Astrocyte (in vitro differentiated cells and primary cell): ENCODE measurements around the gene ATP8A1. TPM values are rescaled to one million over a fixed set of nuclear protein-coding genes. Genes with fewer than 3 reads are reported as not detected.

ENCODE experiments used
- DNase-seq: peaks from one replicate; pipeline ENCODE4 v3.0.0-alpha.2; 2010; ENCODE audit warnings: low read depth
- FAIRE-seq: peaks from 2 replicates; lab custom pipeline; 2011; peaks lifted over from hg19 to GRCh38; lab: Jason Lieb, UNC
- H2AFZ ChIP-seq: 2 replicates; pipeline ENCODE4 v1.6.0; 2012; ENCODE audit warnings: low read depth, low read length, inconsistent platforms
- H3K27ac ChIP-seq: 2 replicates; pipeline ENCODE4 v1.5.1; 2011; ENCODE audit warnings: low read depth, low read length, inconsistent platforms
- H3K27me3 ChIP-seq: 2 replicates; pipeline ENCODE4 v1.6.0; 2011; ENCODE audit warnings: low read length, inconsistent platforms; ENCODE audit not compliant: insufficient read depth
- H3K36me3 ChIP-seq: 2 replicates; pipeline ENCODE4 v1.5.1; 2011; ENCODE audit warnings: low read length, inconsistent platforms; ENCODE audit not compliant: insufficient read depth
- H3K4me1 ChIP-seq: 2 replicates; pipeline ENCODE4 v1.5.1; 2011; ENCODE audit warnings: low read length, inconsistent platforms; ENCODE audit not compliant: insufficient read depth
- H3K4me2 ChIP-seq: 2 replicates; pipeline ENCODE4 v1.6.0; 2012; ENCODE audit warnings: low read length, inconsistent platforms
- H3K4me3 ChIP-seq: 2 replicates; pipeline ENCODE4 v1.5.1; 2011; ENCODE audit warnings: low read depth, mild to moderate bottlenecking, low read length, inconsistent platforms; ENCODE audit not compliant: insufficient read depth
- H3K79me2 ChIP-seq: 2 replicates; pipeline ENCODE4 v1.6.0; 2012; ENCODE audit warnings: mild to moderate bottlenecking, low read length, inconsistent platforms; ENCODE audit not compliant: insufficient read depth
- H3K9ac ChIP-seq: 2 replicates; pipeline ENCODE4 v1.6.0; 2012; ENCODE audit warnings: mild to moderate bottlenecking, low read length, inconsistent platforms
- H3K9me3 ChIP-seq: 2 replicates; pipeline ENCODE4 v1.5.1; 2012; ENCODE audit warnings: low read depth, mild to moderate bottlenecking, low read length, inconsistent platforms; ENCODE audit not compliant: insufficient read depth
- H4K20me1 ChIP-seq: 2 replicates; pipeline ENCODE4 v1.6.0; 2012; ENCODE audit warnings: low read length, inconsistent platforms; ENCODE audit not compliant: insufficient read depth
- H3K27ac Mint-ChIP-seq: one replicate; pipeline ENCODE4 v1.8.0; 2021; ENCODE audit warnings: mild to moderate bottlenecking, mixed read lengths; ENCODE audit not compliant: unreplicated experiment
- H3K27me3 Mint-ChIP-seq: one replicate; pipeline ENCODE4 v1.8.0; 2021; ENCODE audit warnings: low read depth, mixed read lengths; ENCODE audit not compliant: unreplicated experiment
- H3K36me3 Mint-ChIP-seq: one replicate; pipeline ENCODE4 v1.8.0; 2021; ENCODE audit warnings: low read depth, mixed read lengths; ENCODE audit not compliant: unreplicated experiment
- H3K4me1 Mint-ChIP-seq: one replicate; pipeline ENCODE4 v1.8.0; 2021; ENCODE audit warnings: low read depth, mixed read lengths; ENCODE audit not compliant: unreplicated experiment
- H3K4me3 Mint-ChIP-seq: one replicate; pipeline ENCODE4 v1.8.0; 2021; ENCODE audit warnings: mild to moderate bottlenecking, moderate library complexity, mixed read lengths; ENCODE audit not compliant: unreplicated experiment
- H3K9me3 Mint-ChIP-seq: one replicate; pipeline ENCODE4 v1.8.0; 2021; ENCODE audit warnings: mild to moderate bottlenecking, mixed read lengths; ENCODE audit not compliant: unreplicated experiment
- CTCF ChIP-seq: IDR thresholded peaks from 2 replicates; pipeline ENCODE4 v1.5.1; 2011; ENCODE audit warnings: low read depth, mild to moderate bottlenecking, inconsistent platforms, low read length, moderate library complexity; ENCODE audit not compliant: insufficient read depth
- EZH2 ChIP-seq: IDR thresholded peaks from 2 replicates; pipeline ENCODE4 v1.6.1; 2012; ENCODE audit warnings: mild to moderate bottlenecking, low read length, inconsistent platforms; ENCODE audit not compliant: insufficient read depth
- total RNA-seq: library from RNA; stranded (reverse); gene quantifications from 2 replicates; pipeline ENCODE4 v1.2.1, GENCODE V29; 2021

ATP8A1 gene
- total RNA-seq, 1 donor from 2014 or later: 2.9 TPM

- no peaks in the 10 kb centered on the region for H3K27me3 ChIP-seq
- no peak overlapping the region for H3K27ac ChIP-seq
- no peaks in the 10 kb centered on the region for H3K27me3 Mint-ChIP-seq
- H3K36me3 Mint-ChIP-seq: no peaks in the 10 kb centered on the region
- no peaks in the 10 kb centered on the region for H3K36me3 ChIP-seq
- no peak overlapping the region for H3K4me2 ChIP-seq
- no peak overlapping the region for H3K4me3 ChIP-seq
- H2AFZ ChIP-seq: no peak overlapping the region
- H3K4me3 Mint-ChIP-seq: no peak overlapping the region
- H3K9me3 Mint-ChIP-seq: no peaks in the 10 kb centered on the region
- DNase-seq (no peak), FAIRE-seq (no peak)
- no peak overlapping the region for H3K9ac ChIP-seq
- H4K20me1 ChIP-seq: no peaks in the 10 kb centered on the region
- no peaks in the 10 kb centered on the region for H3K9me3 ChIP-seq
- no peak overlapping the region for H3K27ac Mint-ChIP-seq
- H3K79me2 ChIP-seq: no peaks in the 10 kb centered on the region
- no peaks in the 10 kb centered on the region for H3K4me1 ChIP-seq
- no peaks in the 10 kb centered on the region for H3K4me1 Mint-ChIP-seq
- no peak for TF ChIP-seq EZH2
- no peak for TF ChIP-seq CTCF
These were observed 219.9 kb downstream of the ATP8A1 start for GRCh38 chr4:42436928-42437565.

GRCh38 chr4:42428036-42428435 is 228.9 kb downstream of the ATP8A1 start:
- H3K79me2 ChIP-seq: no peaks in the 10 kb centered on the region
- no peak overlapping the region for H2AFZ ChIP-seq
- TF ChIP-seq CTCF (no peak), EZH2 (no peak)
- Mint-ChIP-seq H3K27me3 (no peaks in the 10 kb centered on the region), H3K9me3 (no peaks in the 10 kb centered on the region), H3K4me3 (no peak overlapping the region), H3K4me1 (no peaks in the 10 kb centered on the region), H3K36me3 (no peaks in the 10 kb centered on the region), H3K27ac (no peak overlapping the region)
- DNase-seq: no peak
- H3K4me3 ChIP-seq: no peak overlapping the region
- no peak overlapping the region for H3K9ac ChIP-seq
- H3K36me3 ChIP-seq: no peaks in the 10 kb centered on the region
- no peak for FAIRE-seq
- no peak overlapping the region for H3K4me2 ChIP-seq
- H3K4me1 ChIP-seq: no peaks in the 10 kb centered on the region
- no peaks in the 10 kb centered on the region for H4K20me1 ChIP-seq
- no peak overlapping the region for H3K27ac ChIP-seq
- H3K27me3 ChIP-seq: no peaks in the 10 kb centered on the region
- H3K9me3 ChIP-seq: no peaks in the 10 kb centered on the region
